ENCODE data around the gene TBXA2R.

GRCh38 chr19:3613818-3614661 lies 7.4 kb upstream of the TBXA2R start:
- TF ChIP-seq CTCF (IDR thresholded peaks at IDR 0.05; ENCODE audit: low read length) (no peak), EZH2phosphoT487 (IDR thresholded peaks at IDR 0.05; ENCODE audit: low read length) (no peak)
